ENCODE results near the gene MPV17. TPM values are rescaled to one million over a fixed set of nuclear protein-coding genes. Genes with fewer than 3 reads are reported as not detected.
"Not testable (repeated sequence)": the region's sequence is repeated elsewhere in the genome, so short reads cannot be mapped to it uniquely, and the experiment has no call there.

MPV17 gene
- total RNA-seq, 1 experiment from 2014 or later: 59.4 TPM

GRCh38 chr2:27320958-27321543 is 1.8 kb downstream of the MPV17 start:
- Histone ChIP-seq H3K9ac (ENCODE audit: extremely low read depth, insufficient read length, low read length) (no peak overlapping the region), H2AFZ (ENCODE audit: low read length) (no peak overlapping the region)
- WGBS (ENCODE audit: extremely low coverage, insufficient read length, low lambda C conversion rate): no CpG with 5 or more reads among the region's 8 CpGs

GRCh38 chr2:27319839-27320238 is 3.1 kb downstream of the MPV17 start:
- not testable (repeated sequence) for H3K4me1 ChIP-seq (ENCODE audit: insufficient read depth, low read length); H3K36me3 Mint-ChIP-seq (ENCODE audit: insufficient read depth in 1 of 3, low read depth in 3 of 3); H3K27me3 Mint-ChIP-seq (ENCODE audit: low read depth); H3K14ac ChIP-seq (ENCODE audit: insufficient read depth, low read length); H2BK12ac ChIP-seq (ENCODE audit: insufficient read length, low read depth, low read length); H3K23ac ChIP-seq (ENCODE audit: insufficient read length, low read depth, low read length); H3K9me3 ChIP-seq (ENCODE audit: control insufficient read depth, low read depth, low read length); H2BK120ac ChIP-seq (ENCODE audit: low read depth, low read length, poor library complexity, severe bottlenecking); H2BK5ac ChIP-seq (ENCODE audit: insufficient read length, low read length); H3K79me2 ChIP-seq (ENCODE audit: insufficient read depth, low read length); DNase-seq; H3K9ac ChIP-seq (ENCODE audit: extremely low read depth, insufficient read length, low read length); H3K79me1 ChIP-seq (ENCODE audit: insufficient read depth, low read depth, low read length, poor library complexity, severe bottlenecking); H2AFZ ChIP-seq (ENCODE audit: low read length); H3K4ac ChIP-seq (ENCODE audit: low read depth, low read length); H2BK15ac ChIP-seq (ENCODE audit: low read depth, low read length); H4K20me1 ChIP-seq (ENCODE audit: control insufficient read depth, insufficient read depth, insufficient read length); H4K5ac ChIP-seq (ENCODE audit: insufficient read length, low read depth, low read length); H3K9me3 Mint-ChIP-seq; H3K27ac ChIP-seq (ENCODE audit: insufficient read length, low read depth, low read length); H4K8ac ChIP-seq (replicated peaks; ENCODE audit: insufficient read length, low read depth, low read length); H3K18ac ChIP-seq (ENCODE audit: insufficient read length, low read depth, low read length); H3K56ac ChIP-seq (ENCODE audit: insufficient read length, low read depth, low read length); H2BK20ac ChIP-seq (ENCODE audit: low read depth, low read length, poor library complexity, severe bottlenecking); H3K27me3 ChIP-seq (ENCODE audit: insufficient read depth, low read length); H4K91ac ChIP-seq (ENCODE audit: insufficient read length, low read depth, low read length); H3K4me2 ChIP-seq (ENCODE audit: insufficient read depth, insufficient read length, low read length); H2AK5ac ChIP-seq (ENCODE audit: insufficient read length, low read length); H3K27ac Mint-ChIP-seq; H3T11ph ChIP-seq (ENCODE audit: low read length); H3K4me3 Mint-ChIP-seq
- H3K4me1 Mint-ChIP-seq: peaks cover 22 to 27% of the 10 kb centered on the region in 2 experiments
- WGBS (ENCODE audit: extremely low coverage, insufficient read length, low lambda C conversion rate): no CpG with 5 or more reads among the region's 15 CpGs
- peaks cover 10% of the 10 kb centered on the region for H3K23me2 ChIP-seq (ENCODE audit: insufficient read length, low read depth, low read length, poor library complexity, severe bottlenecking)

More at GRCh38 chr2:27320958-27321543, 1.8 kb downstream of the MPV17 start:
- H2BK15ac ChIP-seq (ENCODE audit: low read depth, low read length): no peak overlapping the region
- Mint-ChIP-seq H3K27ac (peak overlapping the region in 2 of 3 experiments; percentile 63 to 85; a peak in 4 of 7 replicates), H3K9me3 (peaks cover 0 to 2% of the 10 kb centered on the region in 2 experiments; a peak in 2 of 5 replicates), H3K4me1 (peaks cover 19 to 25% of the 10 kb centered on the region in 2 experiments), H3K4me3 (peak overlapping the region; percentile 59 to 87; a peak in 4 of 5 replicates), H3K27me3 (ENCODE audit: low read depth) (no peaks in the 10 kb centered on the region), H3K36me3 (ENCODE audit: insufficient read depth in 1 of 3, low read depth in 3 of 3) (peaks cover 0 to 8% (median 6%) of the 10 kb centered on the region in 3 experiments; a peak in 5 of 7 replicates)
- H2BK12ac ChIP-seq (ENCODE audit: insufficient read length, low read depth, low read length): no peak overlapping the region
- no peak overlapping the region for H2AK5ac ChIP-seq (ENCODE audit: insufficient read length, low read length)
- no peak overlapping the region for H3K4ac ChIP-seq (ENCODE audit: low read depth, low read length)
- H4K8ac ChIP-seq (replicated peaks; ENCODE audit: insufficient read length, low read depth, low read length): no peak overlapping the region
- H3T11ph ChIP-seq (ENCODE audit: low read length): no peak overlapping the region
- DNase-seq: peak; percentile 84
- H3K4me1 ChIP-seq (ENCODE audit: insufficient read depth, low read length): peaks cover 6% of the 10 kb centered on the region; the same call in 1 of the 2 replicates
- TF ChIP-seq CTCF (conservative IDR thresholded peaks at IDR 0.05): peak; percentile 64
- H2BK120ac ChIP-seq (ENCODE audit: low read depth, low read length, poor library complexity, severe bottlenecking): no peak overlapping the region
- no peak overlapping the region for H3K14ac ChIP-seq (ENCODE audit: insufficient read depth, low read length)
- H3K79me1 ChIP-seq (ENCODE audit: insufficient read depth, low read depth, low read length, poor library complexity, severe bottlenecking): no peaks in the 10 kb centered on the region
- no peak overlapping the region for H3K23ac ChIP-seq (ENCODE audit: insufficient read length, low read depth, low read length)
- H2BK5ac ChIP-seq (ENCODE audit: insufficient read length, low read length): no peak overlapping the region
- H2BK20ac ChIP-seq (ENCODE audit: low read depth, low read length, poor library complexity, severe bottlenecking): no peak overlapping the region
- H4K5ac ChIP-seq (ENCODE audit: insufficient read length, low read depth, low read length): no peak overlapping the region
- H4K91ac ChIP-seq (ENCODE audit: insufficient read length, low read depth, low read length): no peak overlapping the region
- H3K18ac ChIP-seq (ENCODE audit: insufficient read length, low read depth, low read length): no peak overlapping the region
- H3K27ac ChIP-seq (ENCODE audit: insufficient read length, low read depth, low read length): no peak overlapping the region
- H4K20me1 ChIP-seq (ENCODE audit: control insufficient read depth, insufficient read depth, insufficient read length): no peaks in the 10 kb centered on the region
- no peaks in the 10 kb centered on the region for H3K9me3 ChIP-seq (ENCODE audit: control insufficient read depth, low read depth, low read length)
- H3K27me3 ChIP-seq (ENCODE audit: insufficient read depth, low read length): no peaks in the 10 kb centered on the region
- no peaks in the 10 kb centered on the region for H3K79me2 ChIP-seq (ENCODE audit: insufficient read depth, low read length)
- H3K56ac ChIP-seq (ENCODE audit: insufficient read length, low read depth, low read length): no peak overlapping the region
- peaks cover 10% of the 10 kb centered on the region for H3K23me2 ChIP-seq (ENCODE audit: insufficient read length, low read depth, low read length, poor library complexity, severe bottlenecking)
- no peak overlapping the region for H3K4me2 ChIP-seq (ENCODE audit: insufficient read depth, insufficient read length, low read length)
